DMS79 treated with DMSO at 0.1 percent for 48 hours (cell line): Measurements from ENCODE around the gene SEC23IP.
"Not testable (repeated sequence)": the region's sequence is repeated elsewhere in the genome, so short reads cannot be mapped to it uniquely, and the experiment has no call there.

Experiments used
- DNase-seq: peaks from one replicate; lab custom pipeline; 2025; lab: John Stamatoyannopoulos, UW

The SEC23IP gene

GRCh38 chr10:119883901-119884611 lies 8.5 kb upstream of the SEC23IP start:
- DNase-seq = not testable (repeated sequence)

DNA sequence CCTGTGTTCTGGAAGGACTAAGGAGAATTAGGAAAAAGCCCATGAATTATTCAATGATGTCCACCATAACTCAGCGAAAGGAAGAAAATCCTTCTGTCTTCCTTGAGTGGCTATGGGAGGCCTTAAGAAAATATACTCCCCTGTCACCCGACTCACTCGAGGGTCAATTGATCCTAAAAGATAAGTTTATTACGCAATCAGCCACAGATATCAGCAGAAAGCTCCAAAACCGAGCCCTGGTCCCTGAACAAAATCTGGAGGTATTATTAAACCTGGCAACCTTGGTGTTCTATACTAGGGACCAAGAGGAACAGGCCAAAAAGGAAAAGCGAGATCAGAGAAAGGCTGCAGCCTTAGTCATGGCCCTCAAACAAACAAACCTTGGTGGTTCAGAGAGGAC lies 6.5 kb upstream of the SEC23IP start:
- DNase-seq = not testable (repeated sequence)

GRCh38 chr10:119888715-119889114 lies 3.8 kb upstream of the SEC23IP start:
- DNase-seq = not testable (repeated sequence)

DNA sequence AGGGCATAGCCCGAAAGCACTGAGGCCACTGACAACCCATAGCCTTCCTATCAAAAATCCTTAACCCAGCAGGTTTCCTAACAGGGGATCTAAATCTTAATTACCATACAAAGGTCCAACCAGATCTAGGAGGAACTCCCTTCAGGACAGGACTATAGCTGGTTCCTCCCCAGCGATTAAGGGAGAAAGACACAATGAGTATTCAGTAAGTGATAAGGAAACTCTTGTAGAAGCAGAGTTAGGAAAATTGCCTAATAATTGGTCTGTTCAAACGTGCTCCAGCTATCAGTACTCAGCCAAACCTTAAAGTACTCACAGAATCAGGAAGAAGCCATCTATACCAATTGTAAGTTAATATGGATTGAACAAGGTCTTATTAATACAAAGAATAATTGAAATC lies 3.3 kb upstream of the SEC23IP start:
- DNase-seq = not testable (repeated sequence)

- DNase-seq = not testable (repeated sequence)
Observed at GRCh38 chr10:119890307-119890706, 2.2 kb upstream of the SEC23IP start.

GRCh38 chr10:119891849-119892187 lies 712 bp upstream of the SEC23IP start:
- not testable (repeated sequence) for DNase-seq

GRCh38 chr10:119893074-119893473 lies 544 bp downstream of the SEC23IP start:
- DNase-seq = no peak

- DNase-seq = no peak
Observed at GRCh38 chr10:119893845-119894427, 1.4 kb downstream of the SEC23IP start.

DNA sequence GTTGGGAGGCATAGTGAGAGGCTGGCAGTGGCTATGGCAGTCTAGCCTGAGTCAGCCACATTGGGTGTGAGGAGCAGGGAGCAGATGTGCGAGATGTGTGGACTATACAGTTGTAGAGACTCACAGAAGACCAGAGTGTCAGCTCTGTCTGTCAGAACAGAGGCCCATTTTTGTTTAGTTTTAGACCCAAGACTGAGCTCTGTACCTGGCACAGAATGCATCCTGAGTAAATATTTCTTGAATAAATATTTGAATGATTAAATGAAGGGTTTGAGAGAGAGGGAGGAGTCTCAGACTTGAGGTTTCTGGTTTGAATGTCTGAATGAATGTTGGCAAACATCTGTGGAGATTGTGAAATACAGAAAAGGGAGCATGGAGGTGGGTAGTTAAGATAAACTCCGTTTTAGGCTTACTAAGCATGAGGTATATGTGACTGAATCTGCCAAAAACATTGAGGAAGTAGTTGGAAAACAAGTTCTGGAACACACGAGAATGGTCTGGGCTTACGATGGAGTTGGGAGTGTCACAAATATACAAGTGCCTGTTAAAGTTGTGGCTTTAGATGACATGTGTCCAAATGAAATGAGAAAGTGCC lies 3.6 kb downstream of the SEC23IP start:
- no peak for DNase-seq

DNA sequence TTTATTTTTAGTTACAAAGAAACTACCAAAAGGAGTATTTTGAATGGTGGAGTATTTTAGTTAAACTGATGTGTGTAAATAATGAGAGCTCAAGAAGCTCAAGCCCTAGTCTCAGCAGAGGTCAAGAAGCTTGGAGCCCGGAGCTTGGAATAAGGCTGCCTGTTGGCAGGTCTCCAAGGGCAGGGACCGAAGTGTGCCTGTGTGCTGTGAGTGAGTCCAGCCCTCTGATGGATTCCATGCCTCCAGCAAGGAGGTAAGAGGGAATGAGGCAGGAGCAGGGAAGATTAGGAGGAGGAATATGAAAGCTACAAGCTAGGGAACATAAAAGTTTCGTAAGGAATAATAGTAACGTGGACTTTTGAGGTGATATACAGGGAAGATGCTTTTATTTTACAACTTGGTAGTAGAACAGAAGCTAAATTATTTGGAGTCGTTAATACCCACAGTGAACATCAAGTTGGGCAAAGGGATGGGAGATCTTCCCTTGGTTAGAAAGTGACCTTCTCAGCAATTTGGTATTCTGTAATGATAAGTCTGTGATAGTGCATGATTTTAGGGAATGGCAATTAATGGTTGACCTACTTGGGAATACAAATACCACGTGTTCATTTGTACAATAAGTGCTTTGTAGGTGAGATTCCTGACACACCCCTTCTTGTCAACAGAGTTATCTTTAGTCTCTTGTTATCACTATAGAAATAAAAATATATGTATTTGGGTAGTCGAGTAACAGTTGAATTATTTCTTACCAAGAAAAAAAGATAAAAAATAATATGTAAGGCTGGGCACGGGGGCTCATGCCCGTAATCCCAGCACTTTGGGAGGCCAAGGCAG lies 4.6 kb downstream of the SEC23IP start:
- no peak for DNase-seq

- no peak for DNase-seq
Observed at GRCh38 chr10:119898577-119898976, 6.0 kb downstream of the SEC23IP start.

GRCh38 chr10:119903946-119904666 lies 11.6 kb downstream of the SEC23IP start:
- DNase-seq = no peak

GRCh38 chr10:119907695-119908094 lies 15.2 kb downstream of the SEC23IP start:
- not testable (repeated sequence) for DNase-seq

DNA sequence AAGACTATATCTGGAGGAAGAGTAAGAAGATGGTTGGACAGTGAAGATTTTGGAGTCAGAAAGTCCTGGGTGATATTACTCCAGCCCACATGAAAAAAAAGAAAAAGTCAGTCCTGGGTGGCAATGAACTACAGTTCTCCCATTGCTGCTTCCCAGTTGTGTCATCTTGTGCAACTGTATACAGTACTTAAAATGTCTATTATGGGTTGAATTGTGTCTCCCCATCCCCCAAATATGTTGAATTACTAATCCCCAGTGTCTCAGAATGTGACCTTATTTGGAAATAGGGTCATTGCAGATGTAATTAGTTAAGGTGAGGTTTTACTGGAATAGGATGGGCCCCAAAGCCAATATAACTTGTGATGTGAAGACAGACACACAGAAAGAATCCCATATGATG lies 15.6 kb downstream of the SEC23IP start:
- no peak for DNase-seq

- no peak for DNase-seq
Observed at GRCh38 chr10:119910689-119911088, 18.2 kb downstream of the SEC23IP start.

DNA sequence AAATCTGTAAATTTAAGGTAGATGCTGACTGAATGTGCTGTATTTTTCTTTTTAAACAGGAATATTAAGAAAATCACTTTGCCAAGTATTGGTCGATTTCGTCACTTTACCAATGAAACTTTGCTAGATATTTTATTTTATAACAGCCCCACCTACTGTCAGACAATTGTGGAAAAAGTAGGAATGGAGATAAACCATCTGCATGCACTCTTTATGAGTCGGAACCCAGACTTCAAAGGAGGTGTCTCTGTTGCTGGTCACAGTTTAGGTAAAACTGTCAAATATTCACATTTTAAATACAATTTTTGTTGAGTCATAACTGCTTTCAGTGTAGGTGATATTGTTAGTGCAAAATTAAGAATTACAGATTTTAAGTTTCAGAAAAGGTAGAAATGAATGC lies 25.2 kb downstream of the SEC23IP start:
- no peak for DNase-seq

GRCh38 chr10:119919271-119919670 lies 26.7 kb downstream of the SEC23IP start:
- DNase-seq = no peak

DNA sequence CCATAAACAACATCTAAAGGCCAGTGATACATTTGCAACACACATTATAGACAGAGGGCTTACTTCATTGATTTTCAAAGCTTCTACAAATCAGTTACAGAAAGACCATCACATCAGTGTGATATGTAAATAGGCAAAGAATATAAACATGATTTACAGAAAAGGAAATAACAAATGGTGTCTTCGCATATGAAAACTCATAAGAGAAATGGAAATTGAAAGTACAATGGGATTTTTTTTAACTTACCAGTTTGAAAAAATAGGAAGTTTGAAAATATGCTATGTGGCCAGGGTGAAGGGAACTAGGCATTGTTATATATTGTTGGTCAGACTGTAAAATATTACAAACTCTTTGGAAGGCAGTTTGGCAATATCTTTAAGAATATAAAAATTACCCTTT lies 27.3 kb downstream of the SEC23IP start:
- no peak for DNase-seq

GRCh38 chr10:119928411-119928810 lies 35.9 kb downstream of the SEC23IP start:
- DNase-seq = no peak

- no peak for DNase-seq
Observed at GRCh38 chr10:119931871-119932270, 39.3 kb downstream of the SEC23IP start.

- DNase-seq = no peak
Observed at GRCh38 chr10:119932631-119933030, 40.1 kb downstream of the SEC23IP start.

- DNase-seq = peak; percentile 7
Observed at GRCh38 chr10:119933179-119933578, 40.6 kb downstream of the SEC23IP start.
